ENCODE data around the gene C11orf87. TPM values are rescaled to one million over a fixed set of nuclear protein-coding genes. Genes with fewer than 3 reads are reported as not detected.

C11orf87 gene
- total RNA-seq, 4 donors from 2014 or later = 0.09 to 5.9 TPM; not detected in 2

DNA sequence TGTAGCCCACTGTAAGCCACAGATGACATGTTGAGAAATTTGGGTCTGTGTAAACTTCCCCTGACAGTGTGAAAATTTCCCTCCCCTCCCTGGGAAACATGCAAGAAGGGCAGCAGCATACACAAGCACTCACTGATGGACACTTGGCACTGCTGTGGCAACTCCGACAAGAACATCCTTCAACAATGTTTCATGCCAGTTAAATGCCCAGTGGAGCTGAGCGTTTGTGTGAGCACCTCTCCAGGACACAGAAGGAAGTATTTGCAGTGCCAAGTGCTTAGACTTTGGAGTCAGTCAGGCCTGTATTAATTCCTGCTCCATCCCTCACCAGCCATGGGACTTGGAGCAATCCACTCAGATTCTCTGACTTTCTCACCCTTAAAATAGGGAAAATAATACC is 17.7 kb downstream of the C11orf87 start:
- Histone ChIP-seq H3K36me3 (no peaks in the 10 kb centered on the region), H3K4me3 (no peak overlapping the region), H3K4me1 (no peaks in the 10 kb centered on the region), H3K27me3 (no peaks in the 10 kb centered on the region), H3K9me3 (no peaks in the 10 kb centered on the region), H3K27ac (no peak overlapping the region)
- TF ChIP-seq, protein P1, sequence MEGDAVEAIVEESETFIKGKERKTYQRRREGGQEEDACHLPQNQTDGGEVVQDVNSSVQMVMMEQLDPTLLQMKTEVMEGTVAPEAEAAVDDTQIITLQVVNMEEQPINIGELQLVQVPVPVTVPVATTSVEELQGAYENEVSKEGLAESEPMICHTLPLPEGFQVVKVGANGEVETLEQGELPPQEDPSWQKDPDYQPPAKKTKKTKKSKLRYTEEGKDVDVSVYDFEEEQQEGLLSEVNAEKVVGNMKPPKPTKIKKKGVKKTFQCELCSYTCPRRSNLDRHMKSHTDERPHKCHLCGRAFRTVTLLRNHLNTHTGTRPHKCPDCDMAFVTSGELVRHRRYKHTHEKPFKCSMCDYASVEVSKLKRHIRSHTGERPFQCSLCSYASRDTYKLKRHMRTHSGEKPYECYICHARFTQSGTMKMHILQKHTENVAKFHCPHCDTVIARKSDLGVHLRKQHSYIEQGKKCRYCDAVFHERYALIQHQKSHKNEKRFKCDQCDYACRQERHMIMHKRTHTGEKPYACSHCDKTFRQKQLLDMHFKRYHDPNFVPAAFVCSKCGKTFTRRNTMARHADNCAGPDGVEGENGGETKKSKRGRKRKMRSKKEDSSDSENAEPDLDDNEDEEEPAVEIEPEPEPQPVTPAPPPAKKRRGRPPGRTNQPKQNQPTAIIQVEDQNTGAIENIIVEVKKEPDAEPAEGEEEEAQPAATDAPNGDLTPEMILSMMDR (IDR thresholded peaks at IDR 0.05) = no peak
- TF ChIP-seq POLR2A (IDR thresholded peaks at IDR 0.05) = no peak
- DNase-seq = no peak
- intact Hi-C loops (cut with DNase I; ENCODE audit: low total_unique reads) = no loop called here

- Histone ChIP-seq H3K4me1 (no peaks in the 10 kb centered on the region), H3K27me3 (no peaks in the 10 kb centered on the region), H3K36me3 (no peaks in the 10 kb centered on the region), H3K27ac (no peak overlapping the region), H3K9me3 (no peaks in the 10 kb centered on the region), H3K4me3 (no peak overlapping the region)
- DNase-seq = no peak
- TF ChIP-seq POLR2A (IDR thresholded peaks at IDR 0.05) = no peak
- TF ChIP-seq, protein P1 (IDR thresholded peaks at IDR 0.05) = no peak
- intact Hi-C loops (cut with DNase I; ENCODE audit: low total_unique reads) = no loop called here
Observed at GRCh38 chr11:109443052-109443451, 21.1 kb downstream of the C11orf87 start.

GRCh38 chr11:109454857-109455256 is 32.9 kb downstream of the C11orf87 start:
- Histone ChIP-seq H3K9me3 (no peaks in the 10 kb centered on the region), H3K27ac (no peak overlapping the region), H3K27me3 (no peaks in the 10 kb centered on the region), H3K4me1 (no peaks in the 10 kb centered on the region), H3K4me3 (no peak overlapping the region), H3K36me3 (no peaks in the 10 kb centered on the region)
- intact Hi-C loops (cut with DNase I; ENCODE audit: low total_unique reads) = no loop called here
- TF ChIP-seq, protein P1 (IDR thresholded peaks at IDR 0.05) = no peak
- TF ChIP-seq POLR2A (IDR thresholded peaks at IDR 0.05) = no peak
- no peak for DNase-seq

Measured in uterus (tissue), 4 donors.